HuH-7 (cell line): ENCODE results near the gene C17orf58.
"Not testable (repeated sequence)": the region's sequence is repeated elsewhere in the genome, so short reads cannot be mapped to it uniquely, and the experiment has no call there.

Experiments
- DNase-seq: peaks from one replicate; pipeline ENCODE4 v3.0.0; 2011; ENCODE audit warnings: low spot score

Gene C17orf58

GRCh38 chr17:67996301-67997171 is at the start of gene C17orf58:
Gene C17orf58, minus strand, starts transcription at chr17:67996469. Its CDS starts 271 bp downstream, at chr17:67996198.
- DNase-seq: peak; percentile 40

- no peak for DNase-seq
Measured at GRCh38 chr17:68036304-68037147, 40.3 kb upstream of the C17orf58 start.

- peak; percentile 97 for DNase-seq
Measured at GRCh38 chr17:68035523-68036303, 39.4 kb upstream of the C17orf58 start, which contains the start of gene KPNA2. Gene KPNA2, plus strand, starts transcription at chr17:68035735. Its CDS starts 1,398 bp downstream, at chr17:68037133.

GRCh38 chr17:68035131-68035522 is 38.9 kb upstream of the C17orf58 start:
- peak; percentile 77 for DNase-seq

- no peak for DNase-seq
Measured at GRCh38 chr17:68034452-68034776, 38.1 kb upstream of the C17orf58 start.

- peak; percentile 72 for DNase-seq
Measured at GRCh38 chr17:68033636-68034451, 37.6 kb upstream of the C17orf58 start.

GRCh38 chr17:68029512-68030215 is 33.4 kb upstream of the C17orf58 start:
- peak; percentile 75 for DNase-seq

GRCh38 chr17:68022547-68022946 is 26.3 kb upstream of the C17orf58 start:
- DNase-seq: not testable (repeated sequence)

- no peak for DNase-seq
Measured at GRCh38 chr17:68021963-68022362, 25.7 kb upstream of the C17orf58 start.

- not testable (repeated sequence) for DNase-seq
Measured at GRCh38 chr17:68020791-68021190, 24.5 kb upstream of the C17orf58 start.

GRCh38 chr17:68020409-68020756 is 24.1 kb upstream of the C17orf58 start:
- DNase-seq: peak; percentile 43

- DNase-seq: peak; percentile 82
Measured at GRCh38 chr17:68019675-68020408, 23.6 kb upstream of the C17orf58 start.

GRCh38 chr17:68019336-68019674 is 23.0 kb upstream of the C17orf58 start:
- no peak for DNase-seq

GRCh38 chr17:68018493-68018892 is 22.2 kb upstream of the C17orf58 start:
- DNase-seq: not testable (repeated sequence)

- DNase-seq: no peak
Measured at GRCh38 chr17:68016838-68017237, 20.6 kb upstream of the C17orf58 start.

- DNase-seq: no peak
Measured at GRCh38 chr17:68015081-68015723, 18.9 kb upstream of the C17orf58 start.

GRCh38 chr17:68013385-68013784 is 17.1 kb upstream of the C17orf58 start:
- no peak for DNase-seq

- DNase-seq: peak; percentile 69
Measured at GRCh38 chr17:68011199-68011665, 15.0 kb upstream of the C17orf58 start.

GRCh38 chr17:68006797-68007196 is 10.5 kb upstream of the C17orf58 start:
- DNase-seq: no peak
